ENCODE measurements around the gene DLK1. TPM values are rescaled to one million over a fixed set of nuclear protein-coding genes. Genes with fewer than 3 reads are reported as not detected.

Gene DLK1
- total and polyA plus RNA-seq, 12 donors: 1.3 to 35.0 (median 7.3) TPM

DNA sequence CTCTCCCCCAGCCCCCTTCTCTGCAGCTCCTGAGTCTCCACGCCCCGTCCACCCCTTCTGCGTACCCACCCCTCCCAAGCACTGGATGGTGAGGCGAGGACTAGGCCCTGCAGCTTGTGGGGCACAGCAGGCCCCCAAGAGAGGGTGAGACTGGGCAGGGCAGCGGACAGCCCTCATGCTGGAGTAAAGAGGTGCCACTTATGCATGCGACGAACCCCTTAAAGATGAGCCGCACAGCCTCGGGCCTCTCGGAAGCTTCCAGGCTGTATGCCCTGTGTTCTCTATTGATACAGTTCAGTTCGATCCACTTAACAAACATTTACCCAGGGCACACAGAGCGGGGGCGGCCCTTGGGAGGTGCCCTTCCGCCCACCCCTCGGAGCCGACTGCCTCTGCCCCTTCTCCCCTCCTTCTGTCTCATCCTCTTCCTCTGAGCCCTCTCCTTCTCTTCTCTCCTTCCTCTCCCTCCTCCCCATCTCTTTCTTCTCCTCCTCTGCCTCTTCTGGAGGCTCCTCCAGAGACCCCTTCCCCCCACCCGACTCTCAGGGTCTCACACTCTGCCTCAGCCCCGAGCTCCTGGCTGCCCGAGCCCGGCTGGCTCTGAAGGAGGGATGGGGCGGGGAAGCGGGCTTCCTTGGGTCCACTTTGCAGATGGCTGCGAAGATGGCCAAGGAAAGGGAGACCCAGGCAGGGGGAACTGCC is 32.7 kb upstream of the DLK1 start:
- Histone ChIP-seq H3K4me1 (peaks cover 0 to 2% (median 0%) of the 10 kb centered on the region in 9 donors), H3K9me3 (no peaks in the 10 kb centered on the region), H3K27me3 (peaks cover 0 to 81% (median 52%) of the 10 kb centered on the region in 7 donors), H3K4me3 (no peak overlapping the region), H3K27ac (no peak overlapping the region), H3K36me3 (no peaks in the 10 kb centered on the region)
- ATAC-seq (no peak), DNase-seq (no peak)
- intact Hi-C loops (cut with DNase I): no loop called here
- no peak for TF ChIP-seq CTCF (IDR thresholded peaks at IDR 0.05)
- WGBS, 2 donors: 79 to 88% methylated on average over 21 to 23 of the region's 23 CpGs

GRCh38 chr14:100694579-100695422 is 31.9 kb upstream of the DLK1 start:
- no peak for TF ChIP-seq CTCF (IDR thresholded peaks at IDR 0.05)
- DNase-seq (no peak), ATAC-seq (no peak)
- WGBS, 2 donors: 74 to 77% methylated on average over 17 of the region's 17 CpGs
- H3K4me3 ChIP-seq: no peak overlapping the region
- H3K9me3 ChIP-seq: no peaks in the 10 kb centered on the region
- peaks cover 0 to 2% (median 0%) of the 10 kb centered on the region in 9 donors for H3K4me1 ChIP-seq
- intact Hi-C loops (cut with DNase I): no loop called here
- H3K36me3 ChIP-seq: no peaks in the 10 kb centered on the region
- H3K27me3 ChIP-seq: peaks cover 0 to 81% (median 49%) of the 10 kb centered on the region in 7 donors
- peak overlapping the region in 2 of 10 donors; percentile 47 to 58 for H3K27ac ChIP-seq

DNA sequence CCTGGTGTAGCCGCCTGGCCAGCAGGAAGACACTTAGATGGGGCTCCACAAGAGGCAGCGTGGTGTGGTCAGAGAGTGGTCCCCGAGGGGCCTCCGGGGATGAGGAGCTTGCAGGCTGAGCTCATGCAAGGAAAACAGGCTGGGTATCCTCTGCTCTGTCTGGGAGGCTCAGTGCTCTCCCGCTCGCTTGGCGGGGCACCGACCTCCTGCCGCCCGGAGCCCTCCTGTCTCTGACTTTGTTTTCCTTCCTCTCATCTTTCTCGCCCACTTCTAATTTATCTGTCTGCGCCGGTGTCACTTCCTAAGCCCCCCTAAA is 31.3 kb upstream of the DLK1 start:
- Histone ChIP-seq H3K36me3 (no peaks in the 10 kb centered on the region), H3K27me3 (peaks cover 0 to 83% (median 49%) of the 10 kb centered on the region in 7 donors)
- intact Hi-C loops (cut with DNase I): no loop called here

More for the DNA sequence above, 31.3 kb upstream of the DLK1 start:
- DNase-seq (no peak), ATAC-seq (no peak)
- Histone ChIP-seq H3K27ac (peak overlapping the region in 3 of 10 donors; percentile 44 to 58 (median 47)), H3K4me1 (peaks cover 0 to 2% (median 0%) of the 10 kb centered on the region in 9 donors), H3K9me3 (no peaks in the 10 kb centered on the region), H3K4me3 (no peak overlapping the region)
- 27 to 34% methylated on average over 13 of the region's 13 CpGs for WGBS, 2 donors
- TF ChIP-seq CTCF (IDR thresholded peaks at IDR 0.05): no peak
